HepG2 (cell line): Measurements from ENCODE around the gene RAB3B. TPM values are rescaled to one million over a fixed set of nuclear protein-coding genes. Genes with fewer than 3 reads are reported as not detected.
A peak's percentile ranks its signal among the peaks of the same experiment; 100 is the strongest.

Experiments used
- GABPA ChIP-seq, 2 experiments: IDR thresholded peaks; 2 replicates each; pipeline ENCODE4 v1.6.1; 2011 to 2016; ENCODE audit warnings: low read depth in 2 of 2, low read length in 1 of 2, missing biosample characterization in 1 of 2, missing genetic modification characterization in 1 of 2
- GATAD1 ChIP-seq: IDR thresholded peaks from 2 replicates; pipeline ENCODE4 v1.6.1; 2016; ENCODE audit warnings: missing genetic modification reagents, missing compliant biosample characterization
- GRHL1 ChIP-seq: sonication (generic); formaldehyde crosslinking; conservative IDR thresholded peaks from 2 replicates; pipeline ENCODE4 v1.8.0; 2022; ENCODE audit warnings: missing genetic modification reagents
- SMAD1 ChIP-seq: sonication (generic); formaldehyde crosslinking; IDR thresholded peaks from 2 replicates; pipeline ENCODE4 v1.4.0; 2020; ENCODE audit warnings: missing genetic modification reagents, low read depth, mild to moderate bottlenecking, borderline replicate concordance
- TCF7L2 ChIP-seq: IDR thresholded peaks from 2 replicates; pipeline ENCODE4 v1.6.1; 2011; ENCODE audit warnings: mild to moderate bottlenecking, low read depth, low read length, moderate library complexity
- ZNF687 ChIP-seq: sonication (generic); formaldehyde crosslinking; IDR thresholded peaks from 2 replicates; pipeline ENCODE4 v1.5.1; 2020; ENCODE audit warnings: mild to moderate bottlenecking, missing genetic modification reagents, moderate library complexity
- polyA plus RNA-seq, 8 experiments: library from polyadenylated mRNA; depleted of rRNA in 3 of 8; stranded (reverse) in 7 of 8; unstranded in 1 of 8; fragments of >200 nt; fragmentation: Illumina TruSeq in 4 of 8; extraction: Trizol in 4 of 8; gene quantifications; 2 replicates each; pipeline versions ENCODE4 v1.2.1 to v1.2.3, GENCODE V29; 2011 to 2016; ENCODE audit warnings: low read depth in 4 of 8, missing spikeins in 1 of 8, mixed read lengths in 1 of 8; ENCODE audit not compliant: insufficient read depth in 1 of 8
- total RNA-seq, 5 experiments: library from RNA; depleted of rRNA; stranded (reverse); fragments of >200 nt; fragmentation: Illumina TruSeq; extraction: Trizol; gene quantifications; 2 replicates each; pipeline ENCODE4 v1.2.3, GENCODE V29; 2016; ENCODE audit warnings: low read depth in 1 of 5

RAB3B gene
- total and polyA plus RNA-seq, 2 of the 13 experiments (the other 11 are each of a cell fraction or from before 2014, with no cell fraction given) = 1.0 to 1.2 TPM

- TF ChIP-seq GABPA (IDR thresholded peaks at IDR 0.05; ENCODE audit: low read depth, low read length) = peak; percentile 88
- peak; percentile 97 for TF ChIP-seq GABPA (CRISPR knock-in tag; IDR thresholded peaks at IDR 0.05; ENCODE audit: low read depth)
- peak; percentile 87 for TF ChIP-seq GATAD1
- TF ChIP-seq ZNF687 (CRISPR knock-in tag) = peak; percentile 95
- TF ChIP-seq SMAD1 (CRISPR knock-in tag) = no peak
- no peak for TF ChIP-seq GRHL1
- no peak for TF ChIP-seq TCF7L2
Observed at GRCh38 chr1:52033190-52034049, 42.9 kb upstream of the RAB3B start, which contains the start of gene KTI12 (continued).
